Activated gamma-delta T cell treated with anti-CD3 and anti-CD28 coated beads, Interleukin-2, amount 50 U/mL, for 16 hours (primary cell): ENCODE data around the gene SPATS2L.

Experiments used
- DNase-seq: peaks from one replicate; pipeline ENCODE4 v3.0.0-alpha.2; 2020; ENCODE audit warnings: low read depth

Gene SPATS2L

DNA sequence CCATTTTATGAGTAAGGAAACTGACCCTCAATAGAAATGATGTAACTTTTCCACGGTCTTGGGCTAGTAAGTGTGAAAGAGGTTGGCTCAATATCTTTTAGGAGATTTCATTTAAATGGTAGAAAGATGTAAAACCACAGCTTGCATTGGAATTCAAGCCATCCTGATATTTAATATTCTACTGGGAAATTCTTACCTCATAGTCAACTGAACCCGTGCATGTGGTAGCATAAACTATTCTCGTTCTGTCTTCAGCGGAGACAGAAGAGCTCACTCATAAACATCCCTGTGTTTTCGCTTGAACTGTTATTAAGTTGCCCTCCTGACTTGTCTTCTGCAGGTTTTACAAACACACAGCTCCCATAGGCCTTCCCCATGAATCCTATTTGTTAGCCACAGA lies 8.5 kb upstream of the SPATS2L start:
- DNase-seq: no peak

DNA sequence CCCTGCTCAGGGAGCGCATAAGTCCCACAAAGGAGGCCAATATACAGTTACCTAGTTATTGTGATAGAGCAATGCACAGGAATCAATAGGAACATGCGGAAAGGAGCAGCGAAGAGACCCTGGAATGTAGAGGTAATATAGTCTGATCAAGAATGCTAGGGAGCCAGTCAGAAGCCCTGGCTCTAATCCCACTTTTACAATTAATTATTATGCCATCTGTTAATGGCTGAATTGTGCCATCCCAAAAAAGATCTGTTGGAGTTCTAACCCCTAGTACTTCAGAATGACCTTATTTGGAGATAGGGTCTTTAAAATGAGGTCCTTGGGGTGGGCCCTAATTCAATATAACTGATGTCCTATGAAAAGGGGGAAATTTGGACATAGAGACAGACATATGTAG lies 7.7 kb upstream of the SPATS2L start:
- no peak for DNase-seq

DNA sequence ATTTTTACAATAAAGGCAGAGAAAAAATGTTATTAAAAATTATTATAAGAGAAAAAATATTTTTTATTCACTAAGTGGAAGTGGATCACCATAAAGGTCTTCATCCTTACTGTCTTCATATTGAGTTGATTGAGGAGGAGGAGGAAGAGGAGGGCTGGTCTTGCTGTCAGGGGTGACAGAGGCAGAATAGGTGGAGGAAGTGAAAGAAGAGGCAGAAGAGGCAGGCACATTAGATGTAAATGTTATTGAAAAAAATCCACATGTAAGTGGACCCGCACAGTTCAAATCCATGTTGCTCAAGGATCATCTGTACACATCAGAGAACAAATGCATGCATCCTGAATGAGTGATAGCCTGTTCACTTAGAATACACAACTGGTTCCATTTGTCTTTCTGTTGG lies 6.4 kb upstream of the SPATS2L start:
- DNase-seq: no peak

DNA sequence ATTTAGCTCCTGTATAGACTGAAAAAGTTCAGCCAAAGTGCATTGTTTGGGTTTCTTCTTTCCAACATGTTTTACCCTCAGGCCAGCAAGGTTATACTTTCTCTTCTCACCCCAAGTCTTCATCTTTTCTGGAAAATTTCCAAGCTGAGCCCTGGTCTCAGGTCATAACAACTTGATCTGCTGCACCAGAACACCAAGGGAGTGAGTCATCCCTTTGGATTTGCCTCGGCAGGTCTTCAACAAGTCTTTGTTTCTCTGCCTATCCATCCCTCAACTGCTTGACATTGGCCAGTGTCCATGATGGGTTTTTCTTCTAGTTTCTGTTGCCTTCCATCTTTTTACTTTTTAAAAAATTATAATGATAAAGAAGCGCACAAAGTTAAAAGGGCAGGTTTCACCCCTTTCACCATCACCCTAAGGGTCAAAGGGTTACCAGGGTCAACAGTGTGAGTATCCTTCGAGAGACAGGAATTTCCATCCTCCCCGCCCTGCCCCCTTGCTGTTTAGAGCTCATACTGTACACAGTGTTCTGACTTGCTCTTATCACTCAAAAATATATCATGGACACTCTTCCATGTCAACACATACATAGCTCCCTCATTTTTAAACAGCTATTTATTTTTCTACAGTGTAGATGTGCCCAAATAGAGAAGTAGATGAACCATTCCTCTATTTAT lies 5.7 kb upstream of the SPATS2L start:
- DNase-seq: no peak

DNA sequence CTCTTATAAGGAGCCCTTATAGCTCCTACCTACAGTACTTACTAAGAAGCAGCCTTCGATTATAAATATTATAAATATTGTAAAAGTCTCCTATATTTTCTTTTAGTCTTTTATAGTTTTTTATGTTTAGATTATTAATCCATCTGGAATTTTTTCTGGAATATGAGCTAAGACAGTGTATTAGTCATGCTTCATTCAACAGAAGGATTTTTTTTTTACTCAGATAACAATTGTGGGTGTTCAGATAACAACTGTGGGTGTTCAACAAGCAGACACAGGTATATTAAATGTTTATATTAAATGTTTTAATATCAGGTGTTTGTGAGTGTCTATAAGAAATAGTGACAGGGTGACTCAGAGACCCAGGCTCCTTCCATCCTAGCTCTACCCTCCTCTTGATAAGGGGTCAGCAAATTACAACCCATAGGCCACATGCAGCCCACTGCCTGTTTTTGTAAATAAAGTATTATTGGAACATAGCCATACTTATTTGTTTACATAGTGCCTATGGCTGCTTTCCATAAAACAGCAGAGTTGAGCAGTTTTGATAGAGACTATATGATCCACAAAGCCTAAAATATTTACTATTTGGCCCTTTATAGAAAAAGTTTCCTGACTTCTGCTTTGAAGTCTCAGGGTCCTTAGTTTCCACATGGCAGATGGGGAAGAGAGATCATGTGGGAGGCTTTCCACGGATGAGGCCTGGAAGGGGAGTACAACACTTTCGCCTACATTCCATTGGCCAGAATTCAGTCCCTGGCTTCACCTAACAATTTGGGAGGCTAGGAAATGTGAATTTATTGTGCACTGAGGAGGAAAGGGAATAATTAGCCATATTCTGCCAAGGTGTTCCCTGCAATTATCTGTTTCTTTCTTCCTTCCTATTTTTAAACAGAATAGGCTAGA lies 4.3 kb upstream of the SPATS2L start:
- DNase-seq: no peak

DNA sequence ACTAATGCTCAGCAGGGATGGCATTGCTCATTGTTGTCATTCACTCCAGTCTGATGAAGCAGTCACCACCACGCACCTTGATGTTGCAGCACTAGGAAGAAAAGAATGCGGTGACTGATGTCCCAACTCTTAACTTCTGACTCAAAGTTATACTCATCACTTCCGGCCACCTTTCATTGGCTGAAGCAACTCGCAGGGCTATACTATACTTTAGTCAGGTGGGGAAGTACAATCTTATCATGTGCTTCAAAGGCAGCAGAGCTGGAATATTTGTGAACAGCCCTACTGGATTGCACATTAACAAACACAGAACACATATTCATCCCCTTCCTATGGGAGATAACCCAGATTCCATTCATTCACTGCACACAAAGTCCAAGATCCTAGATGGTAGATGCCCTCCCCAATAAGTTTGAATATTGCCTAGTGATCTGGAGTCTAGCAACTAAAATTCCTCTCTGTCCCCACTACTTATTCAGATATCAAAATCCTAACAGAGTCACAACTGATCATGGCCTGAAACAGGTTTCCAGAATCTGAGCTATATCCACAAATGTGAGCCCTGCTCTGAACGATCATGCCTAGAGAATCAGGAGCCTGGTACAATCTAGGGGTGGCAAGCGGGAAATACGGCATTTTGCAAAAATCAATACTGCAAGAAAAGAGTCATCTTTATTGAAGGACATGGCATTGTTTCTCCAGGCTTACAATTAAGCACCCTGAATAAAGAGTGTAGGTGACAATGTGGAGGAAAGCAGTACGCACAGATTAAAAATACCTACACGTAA lies 3.4 kb upstream of the SPATS2L start:
- DNase-seq: no peak

DNA sequence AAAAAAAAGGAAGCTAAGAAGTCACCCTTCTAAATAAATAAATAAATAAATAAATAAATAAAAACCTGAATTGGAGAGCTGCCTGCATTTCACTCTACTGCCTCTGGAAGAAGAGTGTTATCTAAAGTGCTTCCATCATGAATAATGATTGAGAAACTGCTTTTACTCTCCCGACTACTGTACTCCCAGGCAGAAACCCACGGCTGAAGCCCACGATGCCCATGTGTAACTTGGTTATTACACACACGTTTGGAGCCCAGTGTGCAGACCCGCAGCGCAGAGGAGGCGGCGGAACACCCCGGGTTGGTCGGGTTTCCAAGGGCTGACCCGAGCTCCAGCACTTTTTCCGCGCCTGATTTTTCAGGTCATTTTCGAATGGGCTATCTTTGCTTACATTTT lies 697 bp upstream of the SPATS2L start:
- no peak for DNase-seq

DNA sequence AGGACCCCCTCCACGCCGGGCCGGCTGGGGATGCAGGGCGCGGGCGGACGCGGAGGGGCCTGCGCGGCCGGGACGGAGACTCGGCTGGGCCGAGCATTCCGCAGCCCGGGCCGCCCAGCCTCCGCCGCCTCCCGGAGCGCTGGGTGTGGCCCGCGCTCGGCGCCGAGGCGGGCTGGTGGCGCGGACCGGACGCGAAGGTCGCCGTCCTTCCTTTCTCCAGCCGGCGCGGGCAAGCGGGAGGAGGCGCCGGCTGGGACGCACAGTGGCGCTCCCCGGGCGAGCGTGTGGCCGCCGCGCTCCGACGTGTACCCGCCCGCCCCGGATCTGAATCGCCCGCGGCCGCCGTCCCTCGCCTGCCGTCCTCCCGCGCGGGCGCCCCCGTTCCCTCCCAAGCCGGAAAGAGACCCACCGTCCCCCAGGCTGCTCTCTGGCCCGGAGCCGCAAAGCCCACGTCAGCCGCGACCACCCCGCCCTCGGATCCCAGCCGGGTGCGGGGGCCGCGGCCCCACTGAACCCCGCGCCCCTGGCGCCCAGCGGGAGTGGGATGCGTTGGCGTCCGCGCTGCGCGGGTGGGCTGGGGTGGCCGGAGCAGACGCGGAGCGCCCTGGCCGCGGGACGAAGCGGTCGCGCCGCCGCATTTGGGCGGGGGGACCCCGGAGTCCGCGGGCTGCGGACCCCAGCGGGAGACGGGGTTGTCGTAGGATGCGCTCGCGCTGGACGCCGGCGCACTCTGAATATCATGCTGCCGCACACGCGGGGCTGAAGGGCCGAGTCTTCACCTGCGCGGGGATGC lies 634 bp downstream of the SPATS2L start:
- DNase-seq: no peak

DNA sequence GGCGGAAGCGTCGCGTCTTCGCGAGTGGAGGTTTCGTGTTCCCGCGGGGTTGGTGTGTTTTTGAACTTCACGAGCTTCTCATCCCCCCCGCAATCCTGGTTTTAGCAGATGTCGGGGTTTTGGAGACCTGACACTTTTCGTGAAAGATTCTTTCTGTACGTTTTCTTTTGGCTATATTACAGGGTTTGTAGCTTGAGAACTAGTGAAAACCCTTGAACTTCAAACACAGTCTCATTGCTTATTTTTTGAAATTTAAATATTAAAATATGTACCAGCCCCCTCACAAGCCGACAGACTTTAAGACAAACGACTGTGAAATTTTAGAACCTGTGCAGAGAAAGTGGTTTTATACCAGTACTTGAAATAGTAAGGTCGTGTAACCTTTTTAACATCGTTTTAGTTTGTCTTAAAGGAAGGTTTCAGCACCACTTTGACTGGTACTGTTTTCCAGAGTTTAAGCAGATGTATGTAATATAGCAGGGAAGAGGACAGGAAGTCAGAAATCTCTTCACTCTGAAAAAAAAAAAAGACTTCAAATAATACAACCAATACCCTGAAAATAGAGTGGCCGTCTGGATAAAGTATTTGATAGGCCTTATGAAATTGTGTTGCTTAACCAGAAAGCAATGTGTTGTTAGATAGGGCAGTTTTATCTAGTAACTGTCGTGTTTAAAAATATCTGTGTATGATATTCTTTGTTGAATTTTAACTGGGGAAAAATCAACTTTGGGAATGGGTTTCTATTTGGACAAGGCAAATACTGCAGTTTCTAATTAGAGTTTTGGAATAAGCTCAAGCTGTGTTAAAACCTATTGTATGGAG lies 1.4 kb downstream of the SPATS2L start:
- DNase-seq: no peak

DNA sequence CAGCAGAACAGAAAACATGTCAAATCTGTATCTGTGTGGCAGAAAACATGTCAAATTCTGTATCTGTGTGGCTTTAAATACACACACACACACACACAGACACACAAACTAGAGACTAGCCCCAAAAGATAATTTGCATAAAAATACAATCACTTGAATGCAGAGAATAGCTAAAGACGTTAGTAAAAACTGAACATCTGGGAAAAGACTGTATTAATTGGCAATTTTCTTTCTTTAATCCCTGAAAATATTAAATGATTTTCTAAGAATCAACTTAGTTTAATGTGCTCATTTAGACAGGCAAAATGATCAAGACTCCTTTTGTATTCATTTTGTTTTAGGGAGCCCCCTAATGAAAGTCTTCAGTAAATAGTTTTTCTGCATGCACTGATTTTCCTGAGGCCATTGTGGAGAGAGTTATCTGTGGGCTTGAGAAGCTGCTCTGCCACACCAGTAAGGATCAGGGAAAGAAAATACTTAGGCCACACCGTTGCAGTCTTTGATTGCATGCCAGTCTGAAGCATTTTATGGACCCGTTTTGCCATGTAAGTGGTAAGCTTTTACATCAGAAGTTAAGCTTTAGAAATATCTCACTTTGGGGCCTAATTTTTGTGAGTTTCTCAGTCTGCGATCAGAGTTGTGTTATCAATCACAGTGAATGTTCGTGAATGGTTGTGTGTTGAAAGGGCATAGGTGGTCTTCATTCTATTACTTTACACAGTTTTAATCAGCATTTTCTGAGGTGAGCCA lies 2.2 kb downstream of the SPATS2L start:
- no peak for DNase-seq

DNA sequence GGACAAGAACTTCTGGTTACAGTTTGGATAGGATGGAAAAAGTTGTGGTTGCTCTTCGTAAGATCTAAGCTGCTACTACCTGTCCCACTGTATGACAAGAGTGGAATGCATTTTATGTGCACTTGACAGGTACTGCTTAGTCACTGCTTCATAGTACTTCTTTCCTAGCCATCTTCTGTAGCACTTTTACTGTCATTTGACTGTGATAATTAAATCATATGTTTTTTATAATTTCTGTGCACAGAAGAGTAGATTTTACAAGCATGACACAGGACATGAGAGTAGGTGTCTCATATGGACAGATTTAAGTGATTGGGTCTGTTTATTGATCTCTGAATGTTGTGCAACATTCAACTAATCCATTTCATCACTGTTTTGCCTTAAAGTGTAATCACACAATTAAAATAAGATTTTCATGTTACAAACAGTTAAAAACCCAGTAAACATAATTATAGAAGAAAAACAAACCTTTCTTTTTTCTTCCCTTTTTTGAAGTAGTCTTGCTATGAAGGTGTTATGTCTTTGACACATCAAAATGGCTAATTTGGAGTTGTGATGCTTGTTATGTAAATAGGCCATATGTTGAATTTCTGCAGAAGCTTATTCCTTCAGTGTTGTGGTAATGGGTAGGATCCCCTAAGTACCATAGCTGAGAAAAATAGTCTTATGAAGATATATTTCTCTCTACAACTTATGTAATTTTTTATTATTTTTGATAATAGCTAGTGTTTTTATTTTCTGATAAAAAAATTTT lies 3.0 kb downstream of the SPATS2L start:
- no peak for DNase-seq

DNA sequence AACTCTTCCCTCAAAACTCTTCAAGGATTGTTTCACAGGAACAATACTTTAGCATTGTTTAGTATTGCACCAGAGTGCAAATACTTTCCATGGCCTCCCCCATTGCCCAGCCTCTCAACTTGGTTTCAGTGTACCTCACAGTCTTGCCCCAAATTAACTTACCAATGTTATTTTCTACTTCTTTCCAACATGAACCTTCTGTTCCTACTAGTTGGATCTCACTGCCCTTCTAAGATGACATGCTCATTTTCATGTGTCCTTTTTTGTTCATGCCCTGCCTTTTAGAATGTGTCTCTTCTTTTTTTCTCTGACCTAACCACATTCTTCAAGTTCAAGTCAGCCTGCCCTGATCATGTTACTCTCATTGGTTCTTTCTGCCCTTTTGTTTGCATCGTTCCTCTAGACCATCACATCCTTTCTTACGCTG lies 4.1 kb downstream of the SPATS2L start:
- no peak for DNase-seq

DNA sequence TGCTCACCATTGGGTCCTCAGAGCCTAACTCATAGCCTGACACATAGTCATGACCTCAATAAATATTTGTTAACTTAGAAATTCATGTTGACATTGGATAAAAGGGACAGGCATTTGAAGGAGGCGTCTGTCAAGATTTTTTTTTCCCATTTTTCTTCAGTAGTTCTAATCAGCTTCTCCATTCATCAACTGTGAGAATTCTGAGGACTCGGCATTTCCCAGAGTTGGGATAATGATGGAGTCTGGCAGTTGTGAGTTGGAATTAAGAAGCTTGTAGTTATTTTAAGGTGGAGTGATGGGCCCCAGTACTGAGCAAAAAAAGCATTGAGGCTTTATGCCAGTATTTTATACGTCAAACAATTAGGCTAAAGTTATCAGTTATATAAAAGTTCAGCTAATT lies 4.6 kb downstream of the SPATS2L start:
- no peak for DNase-seq

DNA sequence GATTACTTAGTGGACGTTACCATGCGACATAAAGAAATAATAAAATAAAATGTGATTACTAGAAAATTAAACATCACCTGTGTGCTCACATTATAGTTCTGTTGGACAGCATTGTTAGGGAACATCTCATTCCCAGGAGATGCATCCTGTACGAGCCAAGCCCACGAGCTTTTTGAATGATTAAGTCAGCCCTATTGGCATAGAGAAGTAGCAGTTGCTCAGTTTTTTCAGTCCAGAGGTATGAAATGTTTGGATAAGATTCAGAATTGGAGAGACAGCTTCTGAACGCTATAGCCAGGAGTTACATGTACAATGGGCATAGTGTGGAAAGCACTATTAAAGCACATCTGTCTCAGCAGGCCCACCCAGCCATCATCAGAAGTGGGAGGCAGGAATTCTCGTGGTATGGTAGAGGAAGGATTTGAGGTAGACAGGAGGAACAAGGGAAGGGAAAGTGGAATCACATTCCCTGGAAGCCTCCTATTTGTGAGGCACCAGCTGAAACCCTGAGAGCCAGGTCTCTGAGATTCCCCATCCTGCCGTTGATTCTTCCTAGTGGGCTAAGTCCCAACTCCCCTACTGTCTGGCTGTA lies 8.6 kb downstream of the SPATS2L start:
- no peak for DNase-seq

DNA sequence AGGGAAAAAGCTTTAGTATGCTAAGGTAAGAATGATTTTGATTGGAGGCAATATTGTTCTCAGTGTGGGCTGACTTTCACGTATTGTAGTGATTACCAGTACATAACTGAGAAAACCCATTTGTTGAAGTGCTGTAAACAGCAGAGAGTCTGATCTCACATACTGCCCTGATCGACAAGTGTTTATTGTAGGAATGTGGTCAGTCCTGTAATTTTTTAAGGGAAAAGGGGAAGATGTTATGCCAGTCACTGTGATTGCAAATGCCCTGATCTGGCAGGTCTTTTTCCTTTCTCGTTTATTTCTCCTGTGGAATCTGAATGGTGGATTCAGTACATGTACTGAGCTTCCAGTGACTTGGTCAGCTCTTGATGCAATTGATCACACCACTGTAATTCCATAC lies 11.5 kb downstream of the SPATS2L start:
- DNase-seq: no peak

DNA sequence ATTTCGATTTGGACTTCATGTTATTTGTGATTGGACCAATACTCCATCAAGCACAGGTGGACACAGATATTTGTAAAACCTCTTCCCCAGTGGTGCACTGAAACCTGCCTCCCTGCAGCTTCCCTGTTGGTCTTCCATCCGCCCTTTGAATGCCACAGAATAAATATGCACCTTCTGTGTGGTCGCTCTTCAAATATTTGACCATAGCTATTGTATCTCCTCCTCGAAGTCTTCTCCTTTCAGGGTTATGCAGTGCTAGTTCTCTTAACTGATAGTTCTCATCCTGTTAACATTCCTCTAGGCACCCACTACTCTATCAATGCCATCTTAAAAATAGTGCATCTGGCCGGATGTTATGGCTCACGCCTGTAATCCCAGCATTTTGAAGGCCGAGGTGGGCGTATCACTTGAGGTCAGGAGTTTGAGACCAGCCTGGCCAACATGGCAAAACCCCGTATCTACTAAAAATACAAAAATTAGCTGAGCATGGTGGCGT lies 12.5 kb downstream of the SPATS2L start:
- DNase-seq: no peak

DNA sequence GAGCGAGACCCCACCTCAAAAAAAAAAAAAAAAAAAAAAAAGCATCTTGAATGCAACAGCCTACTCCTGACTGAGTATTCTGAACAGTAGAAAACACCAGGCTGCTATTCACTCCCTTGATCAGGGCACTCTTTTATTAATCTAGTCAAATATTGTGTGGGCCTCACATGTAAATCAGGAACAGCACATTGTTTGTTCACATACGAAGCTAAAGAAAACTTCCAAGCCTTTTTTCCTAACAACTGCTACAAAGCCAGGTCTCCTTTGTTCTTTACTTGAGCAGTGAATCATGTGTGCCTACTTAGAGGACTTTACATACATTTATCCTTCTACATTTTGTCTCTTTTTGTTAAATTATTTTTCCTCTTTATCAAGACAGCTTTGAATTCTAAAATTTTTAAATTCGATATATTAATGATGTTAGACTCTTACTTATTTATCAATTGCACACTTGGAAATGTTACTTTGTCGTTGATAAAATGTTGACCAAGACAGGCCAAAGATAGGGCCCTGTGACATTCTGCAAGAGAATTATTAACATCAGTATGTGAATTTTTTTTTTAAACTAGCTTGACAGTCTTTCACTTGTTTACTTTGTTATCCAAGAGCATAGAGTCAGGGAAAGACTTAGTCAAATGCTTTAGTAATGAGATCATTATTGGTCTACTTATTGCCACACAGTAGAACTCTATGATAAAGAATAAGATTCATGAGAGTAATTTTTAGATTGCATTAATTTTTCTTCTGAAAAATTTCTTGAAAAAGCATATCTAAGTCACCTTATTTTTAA lies 13.2 kb downstream of the SPATS2L start:
- DNase-seq: no peak

DNA sequence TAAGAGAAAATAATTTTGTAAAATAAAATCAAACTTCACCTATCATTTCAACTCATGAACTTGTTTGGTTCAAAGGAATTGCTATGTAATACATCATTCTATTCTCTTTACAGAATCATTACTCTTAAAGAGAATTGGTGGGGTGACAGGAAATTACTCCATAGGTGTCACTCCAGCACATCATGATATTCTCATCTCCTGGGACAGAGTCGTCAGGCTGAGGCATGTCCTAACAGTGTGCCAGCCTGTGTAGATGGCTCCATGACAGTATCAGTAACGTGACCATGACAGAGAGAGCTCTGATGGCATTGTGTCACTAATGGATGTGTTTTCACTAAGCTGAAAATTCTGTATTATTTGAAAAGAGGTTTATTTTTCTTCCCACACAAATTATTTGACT lies 13.9 kb downstream of the SPATS2L start:
- no peak for DNase-seq
